Measurements from ENCODE around the gene JARID2.

JARID2 gene

GRCh38 chr6:15245361-15246216, at the start of gene JARID2:
Gene JARID2, plus strand, starts transcription at chr6:15246069. Its CDS starts 471 bp downstream, at chr6:15246540.
- peak within 1 kb of the TSS; percentile 93 for H3K4me3 ChIP-seq
- H3K36me3 ChIP-seq (ENCODE audit: insufficient read depth, low read length), result no peaks in the 10 kb centered on the region
- no peak for DNase-seq (ENCODE audit: low read depth, low spot score)
- H3K9ac ChIP-seq (ENCODE audit: insufficient read length), result peak within 1 kb of the TSS; percentile 93
- no peaks in the 10 kb centered on the region for H3K9me3 ChIP-seq (ENCODE audit: low read depth, low read length)
- TF ChIP-seq FOXP2 (optimal IDR thresholded peaks at IDR 0.05; ENCODE audit: control extremely low read depth, extremely low read length, insufficient read depth) (no peak), POLR2AphosphoS5 (IDR thresholded peaks at IDR 0.05; ENCODE audit: borderline replicate concordance, low read depth, low read length) (peak; percentile 74), EZH2 (IDR thresholded peaks at IDR 0.05) (no peak)
- H3K27ac ChIP-seq, result peak within 1 kb of the TSS; percentile 96

GRCh38 chr6:15200087-15200486, 45.8 kb upstream of the JARID2 start:
- no peak for DNase-seq (ENCODE audit: low read depth, low spot score)
- Histone ChIP-seq H3K9ac (ENCODE audit: insufficient read length) (no peak overlapping the region), H3K36me3 (ENCODE audit: insufficient read depth, low read length) (no peaks in the 10 kb centered on the region), H3K27ac (no peak overlapping the region), H3K9me3 (ENCODE audit: low read depth, low read length) (no peaks in the 10 kb centered on the region), H3K4me3 (no peak overlapping the region)
- TF ChIP-seq EZH2 (IDR thresholded peaks at IDR 0.05) (no peak), POLR2AphosphoS5 (IDR thresholded peaks at IDR 0.05; ENCODE audit: borderline replicate concordance, low read depth, low read length) (no peak)

- Histone ChIP-seq H3K36me3 (ENCODE audit: insufficient read depth, low read length) (no peaks in the 10 kb centered on the region), H3K9me3 (ENCODE audit: low read depth, low read length) (no peaks in the 10 kb centered on the region), H3K27ac (no peak overlapping the region), H3K4me3 (no peak overlapping the region), H3K9ac (ENCODE audit: insufficient read length) (no peak overlapping the region)
- TF ChIP-seq EZH2 (IDR thresholded peaks at IDR 0.05), result no peak
- TF ChIP-seq POLR2AphosphoS5 (IDR thresholded peaks at IDR 0.05; ENCODE audit: borderline replicate concordance, low read depth, low read length), result no peak
- no peak for DNase-seq (ENCODE audit: low read depth, low spot score)
Measured at GRCh38 chr6:15205321-15205720, 40.5 kb upstream of the JARID2 start.

GRCh38 chr6:15206887-15207286, 39.0 kb upstream of the JARID2 start:
- TF ChIP-seq EZH2 (IDR thresholded peaks at IDR 0.05) (no peak), POLR2AphosphoS5 (IDR thresholded peaks at IDR 0.05; ENCODE audit: borderline replicate concordance, low read depth, low read length) (no peak), FOXP2 (optimal IDR thresholded peaks at IDR 0.05; ENCODE audit: control extremely low read depth, extremely low read length, insufficient read depth) (no peak)
- Histone ChIP-seq H3K4me3 (no peak overlapping the region), H3K27ac (no peak overlapping the region), H3K36me3 (ENCODE audit: insufficient read depth, low read length) (no peaks in the 10 kb centered on the region), H3K9me3 (ENCODE audit: low read depth, low read length) (no peaks in the 10 kb centered on the region), H3K9ac (ENCODE audit: insufficient read length) (no peak overlapping the region)
- no peak for DNase-seq (ENCODE audit: low read depth, low spot score)

GRCh38 chr6:15207923-15208322, 37.9 kb upstream of the JARID2 start:
- Histone ChIP-seq H3K9me3 (ENCODE audit: low read depth, low read length) (no peaks in the 10 kb centered on the region), H3K4me3 (no peak overlapping the region), H3K27ac (no peak overlapping the region), H3K9ac (ENCODE audit: insufficient read length) (no peak overlapping the region), H3K36me3 (ENCODE audit: insufficient read depth, low read length) (no peaks in the 10 kb centered on the region)
- TF ChIP-seq FOXP2 (optimal IDR thresholded peaks at IDR 0.05; ENCODE audit: control extremely low read depth, extremely low read length, insufficient read depth) (no peak), EZH2 (IDR thresholded peaks at IDR 0.05) (no peak), POLR2AphosphoS5 (IDR thresholded peaks at IDR 0.05; ENCODE audit: borderline replicate concordance, low read depth, low read length) (no peak)
- DNase-seq (ENCODE audit: low read depth, low spot score), result no peak

- Histone ChIP-seq H3K4me3 (no peak overlapping the region), H3K9ac (ENCODE audit: insufficient read length) (no peak overlapping the region), H3K36me3 (ENCODE audit: insufficient read depth, low read length) (no peaks in the 10 kb centered on the region), H3K27ac (no peak overlapping the region), H3K9me3 (ENCODE audit: low read depth, low read length) (no peaks in the 10 kb centered on the region)
- TF ChIP-seq POLR2AphosphoS5 (IDR thresholded peaks at IDR 0.05; ENCODE audit: borderline replicate concordance, low read depth, low read length) (no peak), FOXP2 (optimal IDR thresholded peaks at IDR 0.05; ENCODE audit: control extremely low read depth, extremely low read length, insufficient read depth) (no peak), EZH2 (IDR thresholded peaks at IDR 0.05) (no peak)
- no peak for DNase-seq (ENCODE audit: low read depth, low spot score)
Measured at GRCh38 chr6:15213838-15214400, 31.9 kb upstream of the JARID2 start.

- TF ChIP-seq POLR2AphosphoS5 (IDR thresholded peaks at IDR 0.05; ENCODE audit: borderline replicate concordance, low read depth, low read length) (no peak), EZH2 (IDR thresholded peaks at IDR 0.05) (no peak), FOXP2 (optimal IDR thresholded peaks at IDR 0.05; ENCODE audit: control extremely low read depth, extremely low read length, insufficient read depth) (no peak)
Measured at GRCh38 chr6:15218401-15218800, 27.5 kb upstream of the JARID2 start.

GRCh38 chr6:15220062-15220461, 25.8 kb upstream of the JARID2 start:
- no peak for DNase-seq (ENCODE audit: low read depth, low spot score)
- Histone ChIP-seq H3K36me3 (ENCODE audit: insufficient read depth, low read length) (no peaks in the 10 kb centered on the region), H3K4me3 (no peak overlapping the region), H3K27ac (no peak overlapping the region), H3K9me3 (ENCODE audit: low read depth, low read length) (no peaks in the 10 kb centered on the region), H3K9ac (ENCODE audit: insufficient read length) (no peak overlapping the region)
- TF ChIP-seq FOXP2 (optimal IDR thresholded peaks at IDR 0.05; ENCODE audit: control extremely low read depth, extremely low read length, insufficient read depth) (no peak), POLR2AphosphoS5 (IDR thresholded peaks at IDR 0.05; ENCODE audit: borderline replicate concordance, low read depth, low read length) (no peak), EZH2 (IDR thresholded peaks at IDR 0.05) (no peak)

More at GRCh38 chr6:15218401-15218800, 27.5 kb upstream of the JARID2 start:
- Histone ChIP-seq H3K27ac (no peak overlapping the region), H3K9ac (ENCODE audit: insufficient read length) (no peak overlapping the region), H3K4me3 (no peak overlapping the region), H3K9me3 (ENCODE audit: low read depth, low read length) (no peaks in the 10 kb centered on the region), H3K36me3 (ENCODE audit: insufficient read depth, low read length) (no peaks in the 10 kb centered on the region)
- DNase-seq (ENCODE audit: low read depth, low spot score), result no peak
